HG03571 (cell line): ENCODE measurements around the gene DDI2.
"Not testable (repeated sequence)": the region's sequence is repeated elsewhere in the genome, so short reads cannot be mapped to it uniquely, and the experiment has no call there.

ENCODE experiments used
- ATAC-seq: cut with Tn5 transposase; IDR thresholded peaks from one replicate; pipeline ENCODE4 v1.9.1; 2021; ENCODE audit not compliant: unreplicated experiment

DDI2 gene

DNA sequence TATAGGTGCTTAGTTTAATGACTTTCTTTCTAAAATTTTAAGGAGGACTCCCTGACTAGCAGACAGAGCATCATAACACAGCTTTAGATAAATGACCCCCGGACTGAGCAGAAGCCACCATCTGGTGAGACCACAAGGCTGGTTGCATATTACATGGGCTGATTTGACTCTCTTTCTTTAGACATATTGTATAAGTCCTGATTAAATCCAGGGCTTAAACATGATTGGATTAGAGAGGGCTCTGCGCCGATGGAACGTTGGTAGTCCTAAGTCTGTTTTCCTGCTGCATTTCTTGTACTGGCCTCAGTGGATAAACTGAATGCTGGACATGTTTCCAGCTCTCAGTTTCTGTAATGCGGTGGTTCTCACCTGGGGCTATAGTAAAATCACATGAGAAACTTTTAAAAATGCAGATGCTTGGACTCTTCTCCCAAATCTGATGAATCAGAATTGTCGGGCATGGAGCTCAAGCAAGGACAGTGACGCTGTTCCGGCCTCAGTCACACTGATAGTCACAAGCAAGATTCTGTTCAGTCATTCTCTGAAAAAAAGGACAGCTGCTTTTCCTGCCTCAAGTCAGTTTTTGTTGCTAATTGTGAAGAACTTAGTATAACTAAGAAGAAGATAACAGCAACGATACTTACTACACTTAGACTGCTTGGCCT, 16.6 kb downstream of the DDI2 start:
- no peak for ATAC-seq

DNA sequence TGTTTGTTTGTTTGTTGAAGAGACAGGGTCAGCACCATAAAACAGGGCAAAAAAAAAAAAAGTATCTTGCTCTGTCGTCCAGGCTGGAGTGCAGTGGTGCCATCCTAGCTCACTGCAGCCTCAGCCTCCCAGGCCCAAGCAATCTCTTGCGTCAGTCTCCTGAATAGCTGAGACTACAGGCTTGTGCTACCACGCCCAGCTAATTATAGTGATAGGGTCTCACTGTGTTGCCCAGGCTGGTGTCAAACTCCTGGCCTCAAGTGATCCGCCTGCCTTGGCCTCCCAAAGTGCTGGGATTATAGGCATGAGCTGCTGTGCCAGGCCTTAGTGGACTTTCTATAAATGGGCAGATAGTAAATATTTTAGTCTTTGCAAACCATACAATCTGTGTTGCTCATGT, 19.2 kb downstream of the DDI2 start:
- ATAC-seq = no peak

DNA sequence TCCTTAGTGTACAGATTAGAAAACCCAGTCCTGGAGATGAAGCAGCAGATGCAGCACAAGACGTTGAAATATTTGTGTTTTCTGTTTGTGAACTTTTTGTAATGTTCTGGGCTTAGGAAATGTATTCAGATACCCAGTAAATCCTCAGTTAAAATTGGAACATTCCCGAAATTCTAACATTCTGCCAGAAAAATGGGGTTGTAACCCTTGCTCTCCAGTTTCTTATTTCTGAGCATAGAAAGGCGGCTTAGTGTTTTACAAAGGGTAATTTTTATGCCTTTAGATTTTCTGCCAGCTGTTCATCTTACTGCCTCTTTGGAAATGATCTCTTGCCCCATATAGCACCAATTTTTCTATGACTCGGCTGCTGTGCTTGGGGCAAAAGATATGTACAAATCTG, 20.6 kb downstream of the DDI2 start:
- ATAC-seq = no peak

DNA sequence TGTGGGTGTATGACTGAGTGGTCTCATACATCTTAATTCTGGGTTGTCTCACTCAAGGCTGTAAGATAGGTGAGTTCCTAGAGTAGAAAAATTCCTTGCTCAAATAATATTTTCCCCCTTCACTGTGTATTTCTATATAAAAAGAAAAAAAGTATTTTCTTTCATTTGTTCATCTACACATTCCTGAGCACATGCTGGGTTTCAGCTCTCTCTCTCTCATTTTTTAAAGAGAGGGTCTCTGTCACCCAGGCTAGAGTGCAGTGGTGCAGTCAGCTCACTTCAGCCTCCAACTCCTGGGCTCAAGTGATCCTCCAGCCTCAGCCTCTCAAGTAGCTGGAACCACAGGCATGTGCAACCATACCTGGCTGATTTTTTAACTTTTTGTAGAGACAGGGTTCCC, 22.0 kb downstream of the DDI2 start:
- no peak for ATAC-seq

GRCh38 chr1:15639931-15640330, 22.7 kb downstream of the DDI2 start:
- ATAC-seq = no peak

GRCh38 chr1:15640667-15641066, 23.4 kb downstream of the DDI2 start:
- ATAC-seq = no peak

- no peak for ATAC-seq
Observed at GRCh38 chr1:15649937-15650336, 32.7 kb downstream of the DDI2 start.

DNA sequence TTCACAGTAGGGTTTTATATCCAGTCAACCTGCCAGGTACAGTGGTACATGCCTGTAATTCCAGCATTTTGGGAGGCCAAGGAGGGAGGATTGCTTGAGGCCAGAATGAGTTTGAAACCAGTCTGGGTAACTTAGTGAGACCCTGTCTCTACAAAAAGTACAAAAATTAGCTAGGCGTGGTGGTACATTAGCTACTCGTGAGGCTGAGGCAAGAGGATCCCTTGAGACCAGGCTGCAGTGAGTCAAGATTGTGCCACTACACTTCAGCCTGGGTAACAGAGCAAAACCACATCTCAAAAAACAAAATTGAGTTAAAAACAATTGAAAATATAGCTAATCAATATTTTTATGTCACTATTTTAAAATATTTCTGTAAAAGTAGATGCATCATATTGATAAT, 33.2 kb downstream of the DDI2 start:
- ATAC-seq = no peak

- not testable (repeated sequence) for ATAC-seq
Observed at GRCh38 chr1:15652130-15652529, 34.9 kb downstream of the DDI2 start.

DNA sequence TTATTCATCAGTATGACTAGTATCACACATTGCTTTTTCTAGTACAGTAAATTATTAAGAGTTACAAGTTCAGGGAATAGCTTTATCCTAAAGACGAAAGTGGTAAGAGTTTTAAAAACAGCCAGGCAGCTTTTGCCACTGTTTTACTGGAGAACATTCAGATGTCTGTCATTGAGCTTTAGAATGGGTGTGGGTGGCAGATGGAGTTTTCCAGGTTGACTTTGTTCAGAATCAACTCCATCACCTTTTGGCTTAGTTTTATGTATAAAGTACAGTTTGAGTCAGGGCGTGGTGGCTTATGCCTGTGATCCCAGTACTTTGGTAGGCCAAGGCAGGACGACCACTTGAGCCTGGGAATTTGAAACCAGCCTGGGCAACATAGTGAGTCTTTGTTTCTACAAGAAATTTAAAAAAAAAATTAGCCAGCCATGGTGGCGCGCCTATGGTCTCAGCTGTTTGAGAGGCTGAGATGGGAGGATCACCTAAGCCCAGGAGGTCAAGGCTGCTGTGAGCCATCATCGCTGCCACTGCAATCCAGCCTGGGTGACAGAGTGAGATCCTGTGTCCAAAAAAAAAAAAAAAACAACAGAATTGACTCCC, 36.9 kb downstream of the DDI2 start:
- no peak for ATAC-seq

- no peak for ATAC-seq
Observed at GRCh38 chr1:15656464-15656863, 39.2 kb downstream of the DDI2 start.

DNA sequence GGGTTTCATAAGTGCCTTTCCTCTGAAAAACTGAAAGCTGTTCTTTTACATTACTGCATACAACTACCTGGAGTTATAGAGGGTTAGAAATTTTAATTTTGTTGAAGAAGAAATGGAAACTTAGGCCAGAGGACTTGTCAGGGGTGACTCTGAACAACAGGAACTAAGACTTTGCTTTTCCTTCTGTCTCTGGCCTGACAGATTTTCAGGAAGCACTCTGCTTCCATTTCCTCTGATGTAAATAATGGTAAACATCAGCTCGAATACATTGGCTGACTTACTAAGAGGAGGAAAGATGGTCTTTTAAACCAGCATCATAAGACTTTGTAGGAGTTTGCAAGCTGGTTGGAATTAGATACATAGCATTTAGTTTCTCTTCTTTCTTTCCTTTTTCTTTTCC, 39.8 kb downstream of the DDI2 start:
- ATAC-seq = no peak

- no peak for ATAC-seq
Observed at GRCh38 chr1:15660151-15660550, 42.9 kb downstream of the DDI2 start.

DNA sequence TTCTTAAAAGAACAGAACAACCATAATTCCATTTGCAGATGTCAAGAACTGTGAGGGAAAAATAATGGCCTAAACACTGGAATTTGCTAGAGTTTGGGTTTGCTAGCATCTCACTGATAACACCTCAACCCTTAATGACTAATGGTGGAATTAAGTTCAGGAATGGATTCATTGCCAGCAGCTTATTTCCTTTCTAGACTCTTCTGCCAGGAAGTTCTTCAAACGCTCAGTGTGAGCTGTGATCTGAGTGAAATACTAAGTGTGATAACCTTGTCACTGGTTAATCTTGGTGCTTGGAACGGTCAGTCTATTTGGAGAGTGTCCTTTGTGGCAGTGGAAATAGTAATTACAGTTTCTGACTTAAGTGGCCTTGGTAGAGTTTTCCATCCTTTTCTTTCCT, 45.2 kb downstream of the DDI2 start:
- no peak for ATAC-seq

DNA sequence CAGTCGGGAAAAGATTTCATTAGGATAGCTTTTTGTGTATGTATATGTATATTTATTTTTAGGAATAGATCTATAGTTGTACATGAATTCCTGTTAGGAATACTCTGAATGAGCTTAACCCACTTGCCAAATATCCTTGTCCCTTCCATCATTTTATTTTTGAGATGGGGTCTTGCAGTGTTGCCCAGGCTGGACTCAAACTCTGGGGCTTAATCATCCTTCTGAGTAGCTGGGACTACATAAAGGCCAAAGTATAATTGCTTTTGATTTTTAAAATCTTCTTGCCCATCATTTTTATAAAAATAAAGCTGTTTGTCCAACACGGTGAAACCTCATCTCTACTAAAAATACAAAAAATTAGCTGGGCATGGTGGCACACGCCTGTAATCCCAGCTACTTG, 46.7 kb downstream of the DDI2 start:
- ATAC-seq = no peak

GRCh38 chr1:15667362-15667761, 50.1 kb downstream of the DDI2 start:
- no peak for ATAC-seq

DNA sequence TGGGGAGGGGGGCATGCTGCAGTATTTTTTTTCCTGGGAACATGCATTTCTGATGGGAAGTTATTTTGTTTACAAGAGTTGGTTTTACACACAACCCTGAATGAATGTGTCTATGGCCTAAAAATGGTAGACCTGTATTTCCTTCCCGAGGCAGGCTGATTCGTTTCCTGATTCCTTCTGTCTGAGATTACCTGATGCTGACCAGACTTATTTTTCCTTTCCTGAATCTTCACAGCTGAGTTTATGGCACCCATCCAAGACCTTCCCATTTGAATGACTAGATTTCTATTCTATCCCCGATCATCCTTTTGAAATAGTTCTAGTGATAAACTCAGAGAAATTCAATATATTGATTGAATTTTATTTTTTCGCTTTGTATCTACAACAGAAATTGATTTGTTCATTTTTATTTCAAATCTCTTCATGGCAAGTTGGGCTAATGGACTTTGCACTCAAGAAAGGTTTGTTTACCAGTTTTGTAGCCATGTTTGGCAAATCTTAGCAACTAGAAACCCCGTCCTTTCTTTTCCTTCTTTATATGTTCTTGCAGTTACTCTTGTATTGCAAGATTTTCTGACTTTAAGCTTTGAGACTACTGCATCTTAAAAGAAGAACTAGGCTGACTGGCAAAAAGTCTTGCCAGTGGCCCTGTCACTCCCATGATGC, 51.0 kb downstream of the DDI2 start:
- no peak for ATAC-seq

GRCh38 chr1:15669074-15669473, 51.8 kb downstream of the DDI2 start:
- ATAC-seq = no peak

- no peak for ATAC-seq
Observed at GRCh38 chr1:15669864-15670263, 52.6 kb downstream of the DDI2 start.

- ATAC-seq = no peak
Observed at GRCh38 chr1:15671430-15671829, 54.2 kb downstream of the DDI2 start.

DNA sequence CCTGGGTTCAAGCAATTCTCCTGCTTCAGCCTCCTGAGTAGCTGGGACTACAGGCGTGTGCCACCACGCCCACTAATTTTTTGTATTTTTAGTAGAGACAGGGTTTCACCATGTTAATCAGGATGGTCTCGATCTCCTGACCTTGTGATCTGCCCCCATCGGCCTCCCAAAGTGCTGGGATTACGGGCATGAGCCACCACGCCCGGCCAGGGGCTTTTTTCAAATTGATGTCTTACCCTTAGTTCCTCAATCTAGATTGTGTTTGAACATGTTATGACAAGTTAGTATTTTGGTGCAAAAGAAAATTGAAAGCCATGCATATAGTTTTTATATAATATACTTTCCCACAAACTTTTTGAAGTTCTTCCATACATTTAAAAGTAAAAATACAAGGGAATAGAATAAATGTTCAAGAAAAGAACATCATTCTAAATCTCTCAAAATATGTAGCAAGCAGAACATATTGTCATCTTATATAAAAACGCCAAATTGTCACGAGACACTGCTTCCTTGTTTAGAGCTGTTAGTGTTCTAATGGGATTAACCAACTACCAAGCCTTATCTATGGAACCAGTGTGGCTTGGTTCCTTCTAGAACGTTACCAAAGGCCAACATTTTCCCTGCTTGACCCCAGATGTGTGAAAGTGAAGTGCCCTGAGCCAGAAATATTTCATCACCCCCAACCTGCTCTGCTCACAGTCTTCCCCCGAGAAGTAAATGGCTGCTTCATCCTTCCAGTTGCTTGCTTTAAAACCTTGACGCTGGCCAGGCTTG, 57.3 kb downstream of the DDI2 start:
- no peak for ATAC-seq

DNA sequence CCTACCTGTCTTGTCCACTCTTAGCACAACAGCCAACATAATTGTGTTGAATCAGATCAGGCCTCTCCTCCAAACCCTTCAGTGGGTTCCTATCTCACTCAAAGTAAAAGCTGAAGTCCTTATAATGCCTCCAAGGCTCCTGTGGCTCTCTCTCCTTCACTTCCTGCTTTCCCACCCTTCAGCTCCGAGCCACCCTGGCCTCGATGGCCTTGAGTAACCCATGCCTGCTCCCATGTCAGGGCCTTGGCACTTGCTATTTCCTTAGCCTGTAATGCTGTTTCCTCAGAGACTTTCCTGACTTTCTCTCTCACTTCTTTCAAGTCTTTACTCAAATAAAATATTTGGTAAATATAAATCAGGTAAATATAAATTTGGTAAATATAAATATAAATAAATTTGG, 58.8 kb downstream of the DDI2 start:
- no peak for ATAC-seq
